Fibroblast of lung (primary cell): ENCODE measurements around the gene DQX1.
"Not testable (repeated sequence)": the region's sequence is repeated elsewhere in the genome, so short reads cannot be mapped to it uniquely, and the experiment has no call there.

ENCODE experiments used
- CTCF ChIP-seq, 2 donors: IDR thresholded peaks in 1 of 2; conservative IDR thresholded peaks in 1 of 2; 1 replicate in 1 of 2; 2 replicates in 1 of 2; pipeline ENCODE4 v1.5.1; 2011 to 2012; ENCODE audit warnings: low read length in 2 of 2, control low read depth in 1 of 2, inconsistent platforms in 1 of 2, low read depth in 1 of 2, mild to moderate bottlenecking in 1 of 2
- EZH2 ChIP-seq: IDR thresholded peaks from 2 replicates; pipeline ENCODE4 v1.5.1; 2012; ENCODE audit warnings: low read length, control low read depth, mild to moderate bottlenecking; ENCODE audit errors: missing control alignments

- TF ChIP-seq CTCF (conservative IDR thresholded peaks at IDR 0.05 in 1 of 2, IDR thresholded peaks at IDR 0.05 in 1 of 2; ENCODE audit: low read depth in 1 of 2, low read length in 2 of 2); EZH2: not testable (repeated sequence)
These were observed 42.3 kb downstream of the DQX1 start for GRCh38 chr2:74483675-74484164.
